ENCODE results near the gene OR52I2.
A peak's percentile ranks its signal among the peaks of the same experiment; 100 is the strongest.

OR52I2 gene

GRCh38 chr11:4547416-4547815, 34.1 kb upstream of the OR52I2 start:
- H3K4me3 ChIP-seq (ENCODE audit: low read depth, low read length): no peak overlapping the region
- DNase-seq (ENCODE audit: low read depth): no peak
- TF ChIP-seq MYC (IDR thresholded peaks at IDR 0.05; ENCODE audit: low read depth, low read length) (no peak), MAX (IDR thresholded peaks at IDR 0.05; ENCODE audit: low read depth, low read length) (no peak), POLR2A (IDR thresholded peaks at IDR 0.05; ENCODE audit: extremely low read depth, insufficient read length) (no peak)
- TF ChIP-seq, protein P1, sequence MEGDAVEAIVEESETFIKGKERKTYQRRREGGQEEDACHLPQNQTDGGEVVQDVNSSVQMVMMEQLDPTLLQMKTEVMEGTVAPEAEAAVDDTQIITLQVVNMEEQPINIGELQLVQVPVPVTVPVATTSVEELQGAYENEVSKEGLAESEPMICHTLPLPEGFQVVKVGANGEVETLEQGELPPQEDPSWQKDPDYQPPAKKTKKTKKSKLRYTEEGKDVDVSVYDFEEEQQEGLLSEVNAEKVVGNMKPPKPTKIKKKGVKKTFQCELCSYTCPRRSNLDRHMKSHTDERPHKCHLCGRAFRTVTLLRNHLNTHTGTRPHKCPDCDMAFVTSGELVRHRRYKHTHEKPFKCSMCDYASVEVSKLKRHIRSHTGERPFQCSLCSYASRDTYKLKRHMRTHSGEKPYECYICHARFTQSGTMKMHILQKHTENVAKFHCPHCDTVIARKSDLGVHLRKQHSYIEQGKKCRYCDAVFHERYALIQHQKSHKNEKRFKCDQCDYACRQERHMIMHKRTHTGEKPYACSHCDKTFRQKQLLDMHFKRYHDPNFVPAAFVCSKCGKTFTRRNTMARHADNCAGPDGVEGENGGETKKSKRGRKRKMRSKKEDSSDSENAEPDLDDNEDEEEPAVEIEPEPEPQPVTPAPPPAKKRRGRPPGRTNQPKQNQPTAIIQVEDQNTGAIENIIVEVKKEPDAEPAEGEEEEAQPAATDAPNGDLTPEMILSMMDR (IDR thresholded peaks at IDR 0.05; ENCODE audit: low read depth, low read length): no peak

DNA sequence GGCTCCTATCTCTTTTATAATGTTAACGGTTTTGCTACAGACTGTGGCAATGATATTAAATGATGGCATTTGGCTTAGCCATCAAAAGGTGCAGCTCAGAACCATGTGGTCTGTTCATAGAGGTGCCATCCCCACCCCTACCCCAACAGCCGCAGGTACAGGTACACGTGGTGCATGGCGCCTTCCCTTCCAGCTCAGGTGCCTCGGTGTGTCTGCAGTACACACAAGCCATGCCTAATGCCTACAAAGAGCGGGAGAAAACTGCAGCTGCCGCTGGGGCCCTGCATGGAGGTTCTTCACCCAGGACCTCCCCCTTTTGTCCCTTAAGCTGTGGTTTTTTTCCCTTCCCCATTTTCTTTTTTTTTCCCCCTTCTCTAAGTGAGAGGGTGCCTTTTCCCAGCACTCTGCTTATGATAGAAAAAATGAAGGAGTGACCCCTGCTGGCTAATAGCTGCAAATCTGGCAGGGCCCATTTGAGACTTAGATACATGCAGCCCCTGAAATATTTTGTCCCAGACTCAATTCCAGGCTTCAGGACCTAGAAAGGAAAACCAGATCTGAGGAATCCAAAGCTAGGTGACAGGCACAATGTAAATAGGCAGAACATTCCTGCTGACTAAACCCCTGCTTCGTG, 30.1 kb upstream of the OR52I2 start:
- peak; percentile 32 for DNase-seq (ENCODE audit: low read depth)
- TF ChIP-seq, protein P1 (IDR thresholded peaks at IDR 0.05; ENCODE audit: low read depth, low read length): peak; percentile 50
- TF ChIP-seq MYC (IDR thresholded peaks at IDR 0.05; ENCODE audit: low read depth, low read length): no peak
- H3K4me3 ChIP-seq (ENCODE audit: low read depth, low read length): no peak overlapping the region

- DNase-seq (ENCODE audit: low read depth): no peak
- no peak for TF ChIP-seq MYC (IDR thresholded peaks at IDR 0.05; ENCODE audit: low read depth, low read length)
- H3K4me3 ChIP-seq (ENCODE audit: low read depth, low read length): no peak overlapping the region
These were observed 21.8 kb upstream of the OR52I2 start for GRCh38 chr11:4559527-4560440.

DNA sequence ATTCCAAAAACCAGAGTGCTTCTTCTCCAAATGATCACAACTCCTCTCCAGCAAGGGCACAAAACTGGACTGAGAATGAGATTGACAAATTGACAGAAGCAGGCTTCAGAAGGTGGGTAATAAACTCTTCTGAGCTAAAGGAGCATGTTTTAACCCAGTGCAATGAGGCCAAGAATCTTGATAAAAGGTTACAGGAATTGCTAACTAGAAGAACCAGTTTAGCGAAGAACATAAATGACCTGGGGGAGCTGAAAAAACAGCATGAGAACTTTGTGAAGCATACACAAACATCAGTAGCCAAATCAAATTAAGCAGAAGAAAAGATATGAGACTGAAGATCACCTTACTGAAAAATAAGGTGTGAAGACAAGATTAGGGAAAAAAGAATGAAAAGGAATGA, 21.1 kb upstream of the OR52I2 start:
- no peak overlapping the region for H3K4me3 ChIP-seq (ENCODE audit: low read depth, low read length)
- TF ChIP-seq, protein P1 (IDR thresholded peaks at IDR 0.05; ENCODE audit: low read depth, low read length): no peak
- no peak for TF ChIP-seq MAX (IDR thresholded peaks at IDR 0.05; ENCODE audit: low read depth, low read length)
- TF ChIP-seq MYC (IDR thresholded peaks at IDR 0.05; ENCODE audit: low read depth, low read length): no peak
- no peak for DNase-seq (ENCODE audit: low read depth)

GRCh38 chr11:4565371-4565770, 16.2 kb upstream of the OR52I2 start:
- H3K4me3 ChIP-seq (ENCODE audit: low read depth, low read length): no peak overlapping the region
- no peak for DNase-seq (ENCODE audit: low read depth)
- TF ChIP-seq POLR2A (IDR thresholded peaks at IDR 0.05; ENCODE audit: extremely low read depth, insufficient read length) (no peak), MYC (IDR thresholded peaks at IDR 0.05; ENCODE audit: low read depth, low read length) (no peak), MAX (IDR thresholded peaks at IDR 0.05; ENCODE audit: low read depth, low read length) (no peak)
- TF ChIP-seq, protein P1 (IDR thresholded peaks at IDR 0.05; ENCODE audit: low read depth, low read length): no peak

GRCh38 chr11:4569075-4569474, 12.5 kb upstream of the OR52I2 start:
- no peak for TF ChIP-seq MYC (IDR thresholded peaks at IDR 0.05; ENCODE audit: low read depth, low read length)
- TF ChIP-seq POLR2A (IDR thresholded peaks at IDR 0.05; ENCODE audit: extremely low read depth, insufficient read length): no peak
- TF ChIP-seq MAX (IDR thresholded peaks at IDR 0.05; ENCODE audit: low read depth, low read length): no peak
- TF ChIP-seq, protein P1 (IDR thresholded peaks at IDR 0.05; ENCODE audit: low read depth, low read length): no peak
- DNase-seq (ENCODE audit: low read depth): no peak
- no peak overlapping the region for H3K4me3 ChIP-seq (ENCODE audit: low read depth, low read length)
